Skeletal muscle tissue (tissue), 4 donors: ENCODE results near the gene HIPK1. TPM values are rescaled to one million over a fixed set of nuclear protein-coding genes. Genes with fewer than 3 reads are reported as not detected.
A peak's percentile ranks its signal among the peaks of the same experiment; 100 is the strongest.

Experiments
- H3K27ac ChIP-seq: one replicate; pipeline ENCODE4 v1.7.0; 2013; ENCODE audit warnings: mild to moderate bottlenecking, low read depth, low read length, inconsistent platforms
- H3K27me3 ChIP-seq, 3 donors: one replicate each; pipeline ENCODE4 v1.7.0; 2013; ENCODE audit warnings: low read length in 3 of 3; ENCODE audit not compliant: control insufficient read depth in 3 of 3, insufficient read depth in 3 of 3
- H3K36me3 ChIP-seq, 3 donors: one replicate each; pipeline ENCODE4 v1.7.0; 2013; ENCODE audit warnings: low read length in 3 of 3; ENCODE audit not compliant: control insufficient read depth in 3 of 3, insufficient read depth in 3 of 3
- H3K4me1 ChIP-seq, 3 donors: one replicate each; pipeline ENCODE4 v1.7.0; 2013; ENCODE audit warnings: low read length in 3 of 3, mild to moderate bottlenecking in 3 of 3; ENCODE audit not compliant: control insufficient read depth in 3 of 3, insufficient read depth in 3 of 3
- H3K4me3 ChIP-seq, 3 donors: one replicate each; pipeline ENCODE4 v1.7.0; 2013; ENCODE audit warnings: low read length in 3 of 3
- H3K9ac ChIP-seq, 3 donors: one replicate each; pipeline ENCODE4 v1.7.0; 2013; ENCODE audit warnings: low read length in 3 of 3, mild to moderate bottlenecking in 3 of 3, moderate library complexity in 2 of 3, low read depth in 1 of 3
- H3K9me3 ChIP-seq, 3 donors: one replicate each; pipeline ENCODE4 v1.7.0; 2013; ENCODE audit warnings: low read length in 3 of 3; ENCODE audit not compliant: control insufficient read depth in 3 of 3
- total RNA-seq: library from RNA; depleted of rRNA; stranded (reverse); fragments of >200 nt; gene quantifications from one replicate; pipeline ENCODE4 v1.2.3, GENCODE V29; 2014
- donor health status: Osteomylitis.

The HIPK1 gene
- total RNA-seq, 1 donor from 2014 or later, result 28.2 TPM

DNA sequence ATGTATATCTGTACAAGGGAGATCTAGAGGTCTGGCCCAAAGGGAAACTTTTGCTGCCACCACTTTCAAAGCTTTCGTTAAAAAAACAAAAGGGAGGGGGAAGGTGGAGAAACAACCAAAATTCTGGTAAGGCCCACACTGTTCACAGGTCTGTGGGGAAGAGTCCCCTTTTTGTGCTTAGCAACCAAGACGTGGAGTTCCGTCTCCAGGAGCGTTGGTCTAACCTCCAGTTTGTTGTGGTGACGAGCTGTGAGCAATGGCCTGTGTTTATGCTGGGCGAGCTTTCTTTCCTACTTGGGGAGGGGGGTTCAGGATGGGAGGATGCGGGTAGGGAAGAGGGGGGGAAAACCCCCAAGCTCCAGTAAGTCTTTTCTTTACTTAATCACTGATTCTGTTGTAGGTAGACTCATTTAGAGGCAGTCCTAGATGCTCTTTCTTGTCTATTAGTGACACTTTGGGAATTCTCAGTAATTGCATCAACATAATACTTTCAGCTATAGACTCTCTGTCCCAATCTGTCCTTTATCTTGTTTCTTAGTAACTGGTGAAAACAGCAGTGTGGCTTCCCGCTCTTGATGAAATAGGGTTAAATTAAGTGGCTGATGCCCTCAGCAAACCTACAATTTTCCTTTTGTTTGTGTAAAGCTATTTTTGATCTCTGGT is 1.5 kb downstream of the HIPK1 start:
- Histone ChIP-seq H3K27ac (peak overlapping the region; percentile 93), H3K4me1 (peaks cover 17 to 47% (median 32%) of the 10 kb centered on the region in 3 donors), H3K9ac (peak overlapping the region; percentile 94 to 97 (median 95)), H3K27me3 (no peaks in the 10 kb centered on the region), H3K9me3 (no peaks in the 10 kb centered on the region), H3K4me3 (peak overlapping the region; percentile 84 to 99 (median 90)), H3K36me3 (no peaks in the 10 kb centered on the region)

DNA sequence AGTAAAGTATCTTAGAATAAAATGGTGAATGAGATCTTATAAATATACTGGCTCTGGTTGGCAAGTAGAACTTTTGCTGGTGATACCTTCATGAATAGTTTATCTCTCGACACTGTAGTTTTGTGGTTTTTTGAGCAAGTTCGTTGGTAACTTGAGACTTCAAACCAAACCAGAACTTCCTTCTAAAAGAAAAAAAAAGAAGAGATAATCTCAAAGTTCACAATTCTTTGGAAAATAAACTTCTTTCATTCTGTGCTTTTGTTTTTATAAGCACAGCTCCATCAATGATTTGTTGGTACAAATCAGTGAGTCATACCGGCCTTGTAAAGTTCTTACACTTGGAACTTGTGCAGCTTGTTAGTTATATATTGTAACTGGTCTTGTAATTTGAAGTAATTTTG is 2.3 kb downstream of the HIPK1 start:
- Histone ChIP-seq H3K27ac (peak overlapping the region; percentile 93), H3K27me3 (no peaks in the 10 kb centered on the region), H3K9ac (peak overlapping the region in 2 of 3 donors; percentile 95 to 97), H3K36me3 (no peaks in the 10 kb centered on the region), H3K9me3 (no peaks in the 10 kb centered on the region), H3K4me3 (peak overlapping the region in 2 of 3 donors; percentile 33 to 34), H3K4me1 (peaks cover 17 to 47% (median 32%) of the 10 kb centered on the region in 3 donors)

DNA sequence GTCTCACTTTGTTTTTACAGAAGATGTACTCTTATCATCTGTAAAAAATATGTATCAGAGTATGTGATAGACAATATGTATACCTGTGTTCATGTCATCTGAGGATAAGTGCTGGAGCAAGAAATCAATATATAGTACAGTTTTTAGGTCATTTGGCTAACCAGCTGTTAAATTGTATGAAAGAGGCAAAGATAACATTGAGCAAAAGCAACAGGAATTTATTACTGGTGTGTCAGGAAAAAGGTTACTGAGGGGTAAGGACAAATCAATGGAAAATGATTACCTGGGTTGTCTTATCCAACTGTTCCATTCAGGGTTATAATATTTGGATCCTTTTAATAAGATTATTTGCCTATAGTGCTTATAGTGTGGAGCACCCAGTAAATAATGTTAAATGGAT is 4.9 kb downstream of the HIPK1 start:
- Histone ChIP-seq H3K4me1 (peaks cover 21 to 40% (median 25%) of the 10 kb centered on the region in 3 donors), H3K36me3 (no peaks in the 10 kb centered on the region), H3K27ac (no peak overlapping the region), H3K27me3 (no peaks in the 10 kb centered on the region), H3K9ac (peak overlapping the region in 1 of 3 donors; percentile 26), H3K9me3 (no peaks in the 10 kb centered on the region), H3K4me3 (no peak overlapping the region)

DNA sequence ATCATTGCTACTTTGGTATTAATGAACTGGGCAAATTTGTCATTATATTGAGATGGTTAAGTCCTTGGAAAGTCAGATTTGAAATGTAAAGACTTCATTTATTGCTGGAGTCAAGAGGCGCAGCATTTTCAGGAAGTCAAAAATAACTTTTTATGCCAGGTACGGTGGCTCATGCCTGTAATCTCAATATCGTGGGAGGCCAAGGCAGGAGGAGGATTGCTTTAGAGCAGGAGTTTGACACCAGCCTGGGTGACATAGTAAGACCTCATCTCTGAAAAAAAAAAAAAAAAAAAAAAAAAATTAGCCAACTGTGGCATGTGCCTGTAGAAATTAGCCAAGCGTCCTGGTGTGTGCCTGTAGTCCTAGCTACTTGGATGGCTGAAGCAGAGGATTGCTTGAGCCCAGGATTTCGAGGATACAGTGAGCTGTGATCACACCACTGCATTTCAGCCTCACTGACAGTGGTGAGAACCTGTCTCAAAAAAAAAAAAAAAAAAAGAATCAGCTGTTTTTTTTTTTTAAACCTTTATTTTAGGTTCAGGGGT is 5.5 kb downstream of the HIPK1 start:
- no peak overlapping the region for H3K27ac ChIP-seq
- no peak overlapping the region for H3K9ac ChIP-seq
- H3K4me3 ChIP-seq, result no peak overlapping the region
- H3K4me1 ChIP-seq, result peaks cover 22 to 37% (median 31%) of the 10 kb centered on the region in 3 donors
- H3K36me3 ChIP-seq, result no peaks in the 10 kb centered on the region
- H3K9me3 ChIP-seq, result no peaks in the 10 kb centered on the region
- H3K27me3 ChIP-seq, result no peaks in the 10 kb centered on the region

DNA sequence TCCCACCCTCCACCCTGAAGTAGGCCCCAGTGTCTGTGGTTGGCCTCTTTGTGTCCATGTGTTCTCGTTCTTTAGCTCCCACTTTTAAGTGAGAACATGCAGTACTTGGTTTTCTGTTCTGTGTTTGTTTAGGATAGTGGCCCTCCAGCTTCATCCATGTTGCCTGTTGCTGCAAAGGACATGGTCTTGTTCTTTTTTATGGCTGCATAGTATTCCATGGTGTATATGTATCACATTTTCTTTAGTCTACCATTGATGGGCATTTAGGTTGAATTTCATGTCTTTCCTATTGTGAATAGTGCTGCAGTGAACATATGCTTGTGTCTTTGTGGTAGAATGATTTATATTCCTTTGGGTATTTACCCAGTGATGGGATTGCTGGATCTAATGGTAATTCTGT is 6.1 kb downstream of the HIPK1 start:
- no peaks in the 10 kb centered on the region for H3K9me3 ChIP-seq
- no peaks in the 10 kb centered on the region for H3K27me3 ChIP-seq
- no peaks in the 10 kb centered on the region for H3K36me3 ChIP-seq
- H3K9ac ChIP-seq, result no peak overlapping the region
- H3K4me1 ChIP-seq, result peaks cover 28 to 36% (median 36%) of the 10 kb centered on the region in 3 donors
- H3K4me3 ChIP-seq, result no peak overlapping the region
- no peak overlapping the region for H3K27ac ChIP-seq

DNA sequence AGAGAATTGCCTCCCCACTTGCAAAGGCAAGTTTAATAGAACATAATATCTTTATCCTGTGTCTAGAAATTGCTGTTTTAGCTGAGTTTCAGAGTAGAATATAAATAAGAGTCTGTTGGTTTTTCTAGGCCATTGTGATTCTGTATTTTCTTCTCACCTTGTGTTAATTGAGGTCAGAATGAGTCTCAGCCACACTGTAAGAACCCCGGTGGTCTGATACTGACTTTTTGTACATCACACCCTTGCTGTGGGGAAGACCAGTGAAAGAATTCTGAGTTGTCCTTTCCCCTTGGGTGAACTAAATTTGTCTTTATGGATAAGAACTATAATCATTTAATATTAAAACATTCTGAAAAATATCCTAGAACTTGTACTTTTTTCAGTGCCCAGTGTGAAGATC is 6.8 kb downstream of the HIPK1 start:
- Histone ChIP-seq H3K27me3 (no peaks in the 10 kb centered on the region), H3K36me3 (peaks cover 4 to 7% (median 4%) of the 10 kb centered on the region in 3 donors), H3K4me1 (peaks cover 29 to 37% (median 37%) of the 10 kb centered on the region in 3 donors), H3K9ac (no peak overlapping the region), H3K9me3 (no peaks in the 10 kb centered on the region), H3K27ac (no peak overlapping the region), H3K4me3 (no peak overlapping the region)

DNA sequence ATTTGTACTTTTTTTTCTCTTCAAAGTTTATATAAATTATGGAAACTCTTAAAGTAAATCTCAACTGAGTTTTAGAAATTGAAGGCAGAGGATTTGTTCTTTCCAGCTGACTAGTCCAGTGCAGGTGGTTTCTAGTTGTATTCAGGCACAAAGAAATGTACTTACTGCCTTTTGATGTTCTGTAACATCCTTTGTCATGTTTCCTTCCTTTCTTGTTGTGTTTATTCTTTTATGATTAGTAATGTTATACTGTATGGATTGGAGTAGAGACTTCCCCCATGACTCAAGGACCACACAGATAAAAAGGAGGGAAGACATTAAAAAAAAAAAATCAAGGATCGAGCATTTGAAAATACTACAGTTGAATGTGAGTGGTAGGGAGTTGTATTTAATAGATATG is 8.0 kb downstream of the HIPK1 start:
- H3K4me1 ChIP-seq, result peaks cover 29 to 34% (median 30%) of the 10 kb centered on the region in 3 donors
- H3K9me3 ChIP-seq, result no peaks in the 10 kb centered on the region
- H3K9ac ChIP-seq, result no peak overlapping the region
- H3K27me3 ChIP-seq, result no peaks in the 10 kb centered on the region
- no peak overlapping the region for H3K4me3 ChIP-seq
- H3K27ac ChIP-seq, result no peak overlapping the region
- peaks cover 7 to 9% (median 8%) of the 10 kb centered on the region in 3 donors for H3K36me3 ChIP-seq

DNA sequence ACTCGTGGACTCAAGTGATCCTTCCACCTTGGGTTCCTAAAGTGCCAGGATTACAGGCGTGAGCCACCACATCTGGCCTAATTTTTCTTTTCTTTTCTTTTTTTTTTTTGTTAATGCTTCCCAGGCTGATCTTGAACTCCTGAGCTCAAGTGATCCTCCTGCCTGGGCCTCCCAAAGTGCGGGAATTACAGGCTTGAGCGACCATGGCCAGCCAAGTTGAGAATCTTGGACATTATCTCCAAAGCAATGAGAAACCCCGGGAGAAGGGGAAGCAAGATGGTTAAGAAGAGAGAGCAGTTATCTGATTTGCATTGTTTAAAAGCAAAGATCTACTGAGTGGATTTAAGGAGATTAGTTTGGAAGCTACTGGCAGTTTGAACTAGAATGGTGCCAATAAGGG is 9.1 kb downstream of the HIPK1 start:
- Histone ChIP-seq H3K36me3 (peaks cover 7 to 11% (median 8%) of the 10 kb centered on the region in 3 donors), H3K4me3 (no peak overlapping the region), H3K27me3 (no peaks in the 10 kb centered on the region), H3K9me3 (no peaks in the 10 kb centered on the region), H3K27ac (no peak overlapping the region), H3K9ac (no peak overlapping the region), H3K4me1 (peaks cover 22 to 28% (median 24%) of the 10 kb centered on the region in 3 donors)

DNA sequence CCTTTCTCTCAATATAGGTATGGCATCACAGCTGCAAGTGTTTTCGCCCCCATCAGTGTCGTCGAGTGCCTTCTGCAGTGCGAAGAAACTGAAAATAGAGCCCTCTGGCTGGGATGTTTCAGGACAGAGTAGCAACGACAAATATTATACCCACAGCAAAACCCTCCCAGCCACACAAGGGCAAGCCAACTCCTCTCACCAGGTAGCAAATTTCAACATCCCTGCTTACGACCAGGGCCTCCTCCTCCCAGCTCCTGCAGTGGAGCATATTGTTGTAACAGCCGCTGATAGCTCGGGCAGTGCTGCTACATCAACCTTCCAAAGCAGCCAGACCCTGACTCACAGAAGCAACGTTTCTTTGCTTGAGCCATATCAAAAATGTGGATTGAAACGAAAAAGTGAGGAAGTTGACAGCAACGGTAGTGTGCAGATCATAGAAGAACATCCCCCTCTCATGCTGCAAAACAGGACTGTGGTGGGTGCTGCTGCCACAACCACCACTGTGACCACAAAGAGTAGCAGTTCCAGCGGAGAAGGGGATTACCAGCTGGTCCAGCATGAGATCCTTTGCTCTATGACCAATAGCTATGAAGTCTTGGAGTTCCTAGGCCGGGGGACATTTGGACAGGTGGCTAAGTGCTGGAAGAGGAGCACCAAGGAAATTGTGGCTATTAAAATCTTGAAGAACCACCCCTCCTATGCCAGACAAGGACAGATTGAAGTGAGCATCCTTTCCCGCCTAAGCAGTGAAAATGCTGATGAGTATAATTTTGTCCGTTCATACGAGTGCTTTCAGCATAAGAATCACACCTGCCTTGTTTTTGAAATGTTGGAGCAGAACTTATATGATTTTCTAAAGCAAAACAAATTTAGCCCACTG is 11.5 kb downstream of the HIPK1 start:
- Histone ChIP-seq H3K9me3 (no peaks in the 10 kb centered on the region), H3K9ac (peak overlapping the region in 2 of 3 donors; percentile 51 to 60), H3K4me1 (peaks cover 18 to 21% (median 20%) of the 10 kb centered on the region in 3 donors), H3K27me3 (no peaks in the 10 kb centered on the region), H3K4me3 (no peak overlapping the region), H3K27ac (peak overlapping the region; percentile 80), H3K36me3 (peaks cover 7 to 15% (median 8%) of the 10 kb centered on the region in 3 donors)

DNA sequence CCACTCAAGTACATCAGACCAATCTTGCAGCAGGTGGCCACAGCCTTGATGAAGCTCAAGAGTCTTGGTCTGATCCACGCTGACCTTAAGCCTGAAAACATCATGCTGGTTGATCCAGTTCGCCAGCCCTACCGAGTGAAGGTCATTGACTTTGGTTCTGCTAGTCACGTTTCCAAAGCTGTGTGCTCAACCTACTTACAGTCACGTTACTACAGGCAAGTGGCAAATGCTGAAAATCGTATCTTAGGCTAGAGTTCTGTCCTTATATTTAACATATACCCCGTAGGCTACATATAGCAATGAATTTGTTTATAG is 12.1 kb downstream of the HIPK1 start:
- H3K36me3 ChIP-seq, result peaks cover 7 to 15% (median 8%) of the 10 kb centered on the region in 3 donors
- no peaks in the 10 kb centered on the region for H3K9me3 ChIP-seq
- peak overlapping the region; percentile 80 for H3K27ac ChIP-seq
- H3K9ac ChIP-seq, result peak overlapping the region in 1 of 3 donors; percentile 51
- no peaks in the 10 kb centered on the region for H3K27me3 ChIP-seq
- H3K4me3 ChIP-seq, result no peak overlapping the region
- peaks cover 18 to 21% (median 20%) of the 10 kb centered on the region in 3 donors for H3K4me1 ChIP-seq
